Measurements from ENCODE around the gene TRIM17. TPM values are rescaled to one million over a fixed set of nuclear protein-coding genes. Genes with fewer than 3 reads are reported as not detected.

TRIM17 gene
- total and polyA plus RNA-seq, 9 of the 15 experiments (the other 6 are each of a cell fraction or from before 2014, with no cell fraction given): not detected

GRCh38 chr1:228378090-228378872 is 38.4 kb downstream of the TRIM17 start (continued):
- TF ChIP-seq E2F6 (IDR thresholded peaks at IDR 0.05; ENCODE audit: borderline replicate concordance in 1 of 2, extremely low read depth in 1 of 2, insufficient read depth in 1 of 2, insufficient read length in 1 of 2, low read depth in 1 of 2, low read length in 1 of 2, poor library complexity in 1 of 2, severe bottlenecking in 1 of 2) (peak; percentile 39 to 61), VEZF1 (CRISPR knock-in tag; IDR thresholded peaks at IDR 0.05) (peak; percentile 57; the same call in 1 of the 2 replicates), ZNF740 (CRISPR knock-in tag; IDR thresholded peaks at IDR 0.05) (peak; percentile 79; the same call in 1 of the 2 replicates), ZNF740 (tag; IDR thresholded peaks at IDR 0.05) (peak in 1 of 2 experiments; percentile 78; a peak in 1 of 4 replicates), SAFB (IDR thresholded peaks at IDR 0.05; ENCODE audit: borderline replicate concordance, low read depth, low read length) (peak; percentile 77; the same call in 1 of the 2 replicates), GTF2F1 (IDR thresholded peaks at IDR 0.05; ENCODE audit: low read depth, low read length) (no peak), E2F5 (CRISPR knock-in tag; IDR thresholded peaks at IDR 0.05) (no peak), POLR2H (tag; IDR thresholded peaks at IDR 0.05; ENCODE audit: low read depth) (no peak), ZBTB7A (IDR thresholded peaks at IDR 0.05; ENCODE audit: borderline replicate concordance, control insufficient read depth, low read depth, low read length) (0 out of 2 replicates have a peak, but pooled peaks have one; percentile 50), MNT (conservative IDR thresholded peaks at IDR 0.05) (peak in 1 of 2 experiments; percentile 73; a peak in 3 of 4 replicates), SP1 (CRISPR knock-in tag; IDR thresholded peaks at IDR 0.05) (peak; percentile 27; the same call in 1 of the 2 replicates), CBFB (CRISPR knock-in tag; IDR thresholded peaks at IDR 0.05) (no peak), ZNF263 (CRISPR knock-in tag; IDR thresholded peaks at IDR 0.05; ENCODE audit: borderline replicate concordance) (peak; percentile 23; the same call in 1 of the 2 replicates), ZFX (CRISPR knock-in tag; IDR thresholded peaks at IDR 0.05) (peak; percentile 60), MECOM (CRISPR knock-in tag; IDR thresholded peaks at IDR 0.05) (no peak)

All from K562 (cell line).